Naive B cell (primary cell): ENCODE measurements around the gene DNAH12. TPM values are rescaled to one million over a fixed set of nuclear protein-coding genes. Genes with fewer than 3 reads are reported as not detected.
A peak's percentile ranks its signal among the peaks of the same experiment; 100 is the strongest.
"Not testable (repeated sequence)": the region's sequence is repeated elsewhere in the genome, so short reads cannot be mapped to it uniquely, and the experiment has no call there.

Experiments used
- ATAC-seq, 2 donors: fragments of 150-1000 bp; cut with Tn5 transposase; 2 replicates each; pipeline ENCODE4 v1.10.0; 2021; ENCODE audit warnings: low read depth in 2 of 2, mild to moderate bottlenecking in 2 of 2, moderate library complexity in 2 of 2
- DNase-seq: peaks from one replicate; pipeline ENCODE4 v3.0.0; 2022
- H3K27ac Mint-ChIP-seq, 6 donors: one replicate each; pipeline ENCODE4 v1.8.0; 2020 to 2022; ENCODE audit warnings: mild to moderate bottlenecking in 6 of 6, mixed read lengths in 6 of 6, moderate library complexity in 5 of 6, inconsistent platforms in 2 of 6
- H3K27me3 Mint-ChIP-seq, 3 donors: one replicate each; pipeline ENCODE4 v1.8.0; 2021 to 2022; ENCODE audit warnings: mixed read lengths in 3 of 3, mild to moderate bottlenecking in 1 of 3
- H3K36me3 Mint-ChIP-seq, 2 donors: one replicate each; pipeline ENCODE4 v1.8.0; 2020 to 2022; ENCODE audit warnings: mixed read lengths in 2 of 2, inconsistent platforms in 1 of 2, mild to moderate bottlenecking in 1 of 2
- H3K4me1 Mint-ChIP-seq, 3 donors: one replicate each; pipeline ENCODE4 v1.8.0; 2020 to 2022; ENCODE audit warnings: mixed read lengths in 3 of 3, inconsistent platforms in 1 of 3, mild to moderate bottlenecking in 1 of 3, moderate library complexity in 1 of 3
- H3K4me3 Mint-ChIP-seq, 8 donors: one replicate each; pipeline ENCODE4 v1.8.0; 2020 to 2022; ENCODE audit warnings: mild to moderate bottlenecking in 8 of 8, mixed read lengths in 8 of 8, moderate library complexity in 8 of 8, inconsistent platforms in 2 of 8
- H3K9me3 Mint-ChIP-seq, 7 donors: one replicate each; pipeline ENCODE4 v1.8.0; 2020 to 2022; ENCODE audit warnings: mixed read lengths in 7 of 7, mild to moderate bottlenecking in 5 of 7, inconsistent platforms in 2 of 7, moderate library complexity in 1 of 7
- polyA plus RNA-seq, 6 donors: library from polyadenylated mRNA; unstranded; fragments of 300-500 nt; fragmentation: Illumina TruSeq; gene quantifications; one replicate each; pipeline ENCODE4 v1.2.3, GENCODE V29; 2021; ENCODE audit warnings: low read depth in 6 of 6

Gene DNAH12
- polyA plus RNA-seq, 6 donors from 2014 or later = 0.11 to 0.71 TPM; not detected in 4

- H3K4me3 Mint-ChIP-seq, H3K9me3 Mint-ChIP-seq, H3K4me1 Mint-ChIP-seq, H3K27ac Mint-ChIP-seq, H3K36me3 Mint-ChIP-seq, ATAC-seq, DNase-seq: not testable (repeated sequence)
- peaks cover 8 to 29% (median 14%) of the 10 kb centered on the region in 3 donors for H3K27me3 Mint-ChIP-seq
Observed at GRCh38 chr3:57303520-57303919, 240.6 kb downstream of the DNAH12 start.

GRCh38 chr3:57298041-57298440 is 246.1 kb downstream of the DNAH12 start:
- no peak overlapping the region for H3K27ac Mint-ChIP-seq
- no peaks in the 10 kb centered on the region for H3K4me1 Mint-ChIP-seq
- no peaks in the 10 kb centered on the region for H3K9me3 Mint-ChIP-seq
- no peak overlapping the region for H3K4me3 Mint-ChIP-seq
- ATAC-seq (no peak), DNase-seq (no peak)
- H3K27me3 Mint-ChIP-seq = peaks cover 8 to 32% (median 10%) of the 10 kb centered on the region in 3 donors
- no peaks in the 10 kb centered on the region for H3K36me3 Mint-ChIP-seq

- H3K36me3 Mint-ChIP-seq = no peaks in the 10 kb centered on the region
- DNase-seq = no peak
- no peaks in the 10 kb centered on the region for H3K4me1 Mint-ChIP-seq
- peak overlapping the region in 1 of 6 donors; percentile 21 for H3K27ac Mint-ChIP-seq
- no peaks in the 10 kb centered on the region for H3K9me3 Mint-ChIP-seq
- ATAC-seq = no peak
- no peak overlapping the region for H3K4me3 Mint-ChIP-seq
- peaks cover 8 to 10% (median 9%) of the 10 kb centered on the region in 3 donors for H3K27me3 Mint-ChIP-seq
Observed at GRCh38 chr3:57292897-57293526, 251.1 kb downstream of the DNAH12 start.

- ATAC-seq = no peak
Observed at GRCh38 chr3:57292159-57292896, 251.8 kb downstream of the DNAH12 start, which contains the start of gene ASB14. ASB14 (minus strand) TSS chr3:57292685; CDS start chr3:57292033, 652 bp downstream.

GRCh38 chr3:57288403-57288802 is 255.7 kb downstream of the DNAH12 start:
- H3K4me1 Mint-ChIP-seq = no peaks in the 10 kb centered on the region
- no peaks in the 10 kb centered on the region for H3K36me3 Mint-ChIP-seq
- H3K9me3 Mint-ChIP-seq = peaks cover 0 to 2% (median 0%) of the 10 kb centered on the region in 7 donors
- no peak overlapping the region for H3K4me3 Mint-ChIP-seq
- no peak overlapping the region for H3K27ac Mint-ChIP-seq
- H3K27me3 Mint-ChIP-seq = peaks cover 0 to 8% (median 0%) of the 10 kb centered on the region in 3 donors
- DNase-seq (no peak), ATAC-seq (no peak)

More at GRCh38 chr3:57292159-57292896, 251.8 kb downstream of the DNAH12 start, which contains the start of gene ASB14:
- DNase-seq = no peak
- H3K4me3 Mint-ChIP-seq = no peak within 1 kb of the TSS
- no peaks in the 10 kb centered on the region for H3K4me1 Mint-ChIP-seq
- peaks cover 2 to 8% (median 6%) of the 10 kb centered on the region in 3 donors for H3K27me3 Mint-ChIP-seq
- peak within 1 kb of the TSS in 2 of 6 donors; percentile 4 to 21 for H3K27ac Mint-ChIP-seq
- peaks cover 0 to under 1% (median 0%) of the 10 kb centered on the region in 7 donors for H3K9me3 Mint-ChIP-seq
- no peaks in the 10 kb centered on the region for H3K36me3 Mint-ChIP-seq

GRCh38 chr3:57287205-57287604 is 256.9 kb downstream of the DNAH12 start:
- ATAC-seq = no peak
- H3K4me3 Mint-ChIP-seq = peak overlapping the region in 1 of 8 donors; percentile 42
- H3K27me3 Mint-ChIP-seq = peaks cover 0 to 8% (median 0%) of the 10 kb centered on the region in 3 donors
- H3K4me1 Mint-ChIP-seq = no peaks in the 10 kb centered on the region
- no peaks in the 10 kb centered on the region for H3K36me3 Mint-ChIP-seq
- no peak for DNase-seq
- H3K27ac Mint-ChIP-seq = no peak overlapping the region
- H3K9me3 Mint-ChIP-seq = peaks cover 0 to 2% (median 0%) of the 10 kb centered on the region in 7 donors

- Mint-ChIP-seq H3K4me3 (no peak overlapping the region), H3K4me1 (no peaks in the 10 kb centered on the region), H3K9me3 (peaks cover 0 to 5% (median 4%) of the 10 kb centered on the region in 7 donors), H3K36me3 (no peaks in the 10 kb centered on the region), H3K27me3 (no peaks in the 10 kb centered on the region), H3K27ac (peak overlapping the region in 1 of 6 donors; percentile 26)
- ATAC-seq (no peak), DNase-seq (no peak)
Observed at GRCh38 chr3:57283334-57283733, 260.8 kb downstream of the DNAH12 start.

GRCh38 chr3:57281715-57282114 is 262.4 kb downstream of the DNAH12 start:
- no peak for DNase-seq
- no peak for ATAC-seq
- Mint-ChIP-seq H3K27ac (no peak overlapping the region), H3K36me3 (no peaks in the 10 kb centered on the region), H3K9me3 (peaks cover 0 to 5% (median 4%) of the 10 kb centered on the region in 7 donors), H3K4me1 (no peaks in the 10 kb centered on the region), H3K27me3 (no peaks in the 10 kb centered on the region), H3K4me3 (no peak overlapping the region)

GRCh38 chr3:57279685-57280084 is 264.5 kb downstream of the DNAH12 start:
- Mint-ChIP-seq H3K27ac (no peak overlapping the region), H3K4me1 (no peaks in the 10 kb centered on the region), H3K9me3 (peaks cover 0 to 5% (median 4%) of the 10 kb centered on the region in 7 donors), H3K27me3 (no peaks in the 10 kb centered on the region), H3K4me3 (no peak overlapping the region), H3K36me3 (no peaks in the 10 kb centered on the region)
- DNase-seq = no peak
- ATAC-seq = no peak

- ATAC-seq (no peak), DNase-seq (no peak)
- no peaks in the 10 kb centered on the region for H3K27me3 Mint-ChIP-seq
- no peak overlapping the region for H3K4me3 Mint-ChIP-seq
- peak overlapping the region in 1 of 6 donors; percentile 72 for H3K27ac Mint-ChIP-seq
- H3K36me3 Mint-ChIP-seq = no peaks in the 10 kb centered on the region
- H3K4me1 Mint-ChIP-seq = no peaks in the 10 kb centered on the region
- peaks cover 0 to 5% (median 4%) of the 10 kb centered on the region in 7 donors for H3K9me3 Mint-ChIP-seq
Observed at GRCh38 chr3:57278237-57278636, 265.9 kb downstream of the DNAH12 start.

GRCh38 chr3:57275393-57275792 is 268.8 kb downstream of the DNAH12 start:
- peaks cover 7 to 8% of the 10 kb centered on the region in 2 donors for H3K36me3 Mint-ChIP-seq
- H3K4me1 Mint-ChIP-seq = no peaks in the 10 kb centered on the region
- no peak overlapping the region for H3K27ac Mint-ChIP-seq
- H3K27me3 Mint-ChIP-seq = no peaks in the 10 kb centered on the region
- ATAC-seq (no peak), DNase-seq (no peak)
- H3K9me3 Mint-ChIP-seq = peaks cover 0 to 5% (median 3%) of the 10 kb centered on the region in 7 donors
- no peak overlapping the region for H3K4me3 Mint-ChIP-seq

- H3K4me1 Mint-ChIP-seq = no peaks in the 10 kb centered on the region
- H3K9me3 Mint-ChIP-seq = peaks cover 0 to 5% (median 2%) of the 10 kb centered on the region in 7 donors
- DNase-seq = no peak
- H3K27ac Mint-ChIP-seq = no peak overlapping the region
- H3K36me3 Mint-ChIP-seq = peaks cover 7 to 8% of the 10 kb centered on the region in 2 donors
- ATAC-seq = no peak
- no peak overlapping the region for H3K4me3 Mint-ChIP-seq
- no peaks in the 10 kb centered on the region for H3K27me3 Mint-ChIP-seq
Observed at GRCh38 chr3:57274845-57275244, 269.3 kb downstream of the DNAH12 start.

- H3K27me3 Mint-ChIP-seq = no peaks in the 10 kb centered on the region
- DNase-seq = no peak
- peaks cover 42 to 56% of the 10 kb centered on the region in 2 donors for H3K36me3 Mint-ChIP-seq
- ATAC-seq = no peak
- peaks cover 0 to 12% (median 12%) of the 10 kb centered on the region in 3 donors for H3K4me1 Mint-ChIP-seq
- no peak overlapping the region for H3K4me3 Mint-ChIP-seq
- H3K9me3 Mint-ChIP-seq = peaks cover 0 to 7% (median 2%) of the 10 kb centered on the region in 7 donors
- H3K27ac Mint-ChIP-seq = peak overlapping the region in 1 of 6 donors; percentile 3
Observed at GRCh38 chr3:57268416-57268815, 275.7 kb downstream of the DNAH12 start.

GRCh38 chr3:57261929-57262328 is 282.2 kb downstream of the DNAH12 start:
- Mint-ChIP-seq H3K9me3 (peaks cover 0 to 15% (median 5%) of the 10 kb centered on the region in 7 donors), H3K36me3 (peaks cover 64 to 74% of the 10 kb centered on the region in 2 donors), H3K4me3 (no peak overlapping the region), H3K27ac (peak overlapping the region in 2 of 6 donors; percentile 67 to 82), H3K4me1 (peaks cover 0 to 12% (median 12%) of the 10 kb centered on the region in 3 donors), H3K27me3 (no peaks in the 10 kb centered on the region)
- no peak for ATAC-seq
- DNase-seq = no peak
